Measurements from ENCODE around the gene TLR6. TPM values are rescaled to one million over a fixed set of nuclear protein-coding genes. Genes with fewer than 3 reads are reported as not detected.

The TLR6 gene
- total and polyA plus RNA-seq, 10 of the 15 experiments (the other 5 are each of a cell fraction or from before 2014, with no cell fraction given) = 1.1 to 49.4 (median 12.5) TPM

GRCh38 chr4:38784141-38784540 lies 72.5 kb downstream of the TLR6 start:
- no TSS peak for BruUV-seq (replicated peaks)
- ATAC-seq (no peak), FAIRE-seq (no peak), DNase-seq (ENCODE audit: low read depth, low spot score) (no peak)
- Histone ChIP-seq H3K9ac (ENCODE audit: control insufficient read depth, insufficient read depth, low read length) (no peak overlapping the region), H3K4me2 (ENCODE audit: control insufficient read depth, insufficient read depth) (no peak overlapping the region), H4K20me1 (ENCODE audit: control insufficient read depth, insufficient read depth) (no peaks in the 10 kb centered on the region), H3K4me1 (ENCODE audit: control insufficient read depth, insufficient read depth, low read length) (peaks cover 22% of the 10 kb centered on the region), H3K27me3 (replicated peaks in 1 of 2; ENCODE audit: control insufficient read depth in 2 of 2, insufficient read depth in 2 of 2, low read length in 1 of 2) (no peaks in the 10 kb centered on the region), H3K27ac (ENCODE audit: control insufficient read depth, insufficient read depth) (no peak overlapping the region), H2AFZ (ENCODE audit: control insufficient read depth, low read depth, low read length) (no peak overlapping the region), H3K9me3 (replicated peaks; ENCODE audit: control insufficient read depth, insufficient read depth, low read length) (peaks cover 13% of the 10 kb centered on the region; the same call in 2 of the 3 replicates), H3K36me3 (ENCODE audit: control insufficient read depth in 2 of 2, insufficient read depth in 2 of 2, low read length in 1 of 2) (peaks cover 0 to 3% of the 10 kb centered on the region in 2 experiments; a peak in 1 of 4 replicates), H3K79me2 (ENCODE audit: control insufficient read depth, insufficient read depth, low read length) (peaks cover 40% of the 10 kb centered on the region), H3K4me3 (no peak overlapping the region)
- no peak for TF ChIP-seq HDAC2 (IDR thresholded peaks at IDR 0.05)
- TF ChIP-seq NFYA (IDR thresholded peaks at IDR 0.05; ENCODE audit: borderline replicate concordance, low read depth, low read length) = no peak
- no peak for TF ChIP-seq CHD4 (IDR thresholded peaks at IDR 0.05)
- no peak for TF ChIP-seq BCLAF1 (IDR thresholded peaks at IDR 0.05)
- TF ChIP-seq PAX8 (IDR thresholded peaks at IDR 0.05) = no peak
- intact Hi-C loops (cut with micrococcal nuclease; ENCODE audit: unreplicated experiment) (loop anchor here (5.0 kb wide), 1 partner anchor 33 kb away; no protein-coding TSS in a partner anchor), in situ Hi-C loops (cut with MboI) (no loop called here)
- ChIA-PET POLR2A (interaction anchor here (1.0 to 5.6 kb wide), 4 partner anchors 12 to 22 kb away, joined by 3 to 196 read pairs (median 6); no protein-coding TSS in a partner anchor), RAD21 (ENCODE audit: unreplicated experiment) (interaction anchor here (3.5 kb wide), 2 partner anchors 19 to 24 kb away, joined by 21 to 38 read pairs; partner anchors contain the start of gene TLR1), SMC1A (ENCODE audit: uncharacterized antibody, unreplicated experiment) (interaction anchor here (1.3 to 8.9 kb wide), 5 partner anchors 9 to 71 kb away, joined by 3 to 468 read pairs (median 81); partner anchors contain the start of genes TLR1 and TLR6), CTCF (interaction anchor here (1.0 to 8.1 kb wide), 6 partner anchors 15 to 604 kb away, joined by 3 to 449 read pairs (median 50); partner anchors contain the start of genes FAM114A1 and TLR1)
- 77% methylated on average over 4 of the region's 4 CpGs for WGBS (ENCODE audit: insufficient coverage, insufficient replicate concordance, low lambda C conversion rate, missing lambda C conversion rate)
